K562 (cell line): ENCODE measurements around the gene ZNF177. TPM values are rescaled to one million over a fixed set of nuclear protein-coding genes. Genes with fewer than 3 reads are reported as not detected.

Experiments used
- polyA plus RNA-seq, 8 experiments: library from polyadenylated mRNA; depleted of rRNA in 4 of 8; stranded (reverse) in 5 of 8; unstranded in 3 of 8; fragments of >200 nt; fragmentation: Nextera tagmentation in 2 of 8; fragmentation: Illumina TruSeq in 1 of 8; extraction: Ambion mirVana in 2 of 8; extraction: Trizol in 1 of 8; gene quantifications; 2 replicates each; pipeline versions ENCODE4 v1.2.1 to v1.2.3, GENCODE V29; 2011 to 2014; ENCODE audit warnings: inconsistent platforms in 1 of 8, missing spikeins in 1 of 8
- total RNA-seq, 7 experiments: library from RNA; depleted of rRNA in 6 of 7; stranded (reverse); fragments of >200 nt in 6 of 7; fragmentation: Illumina TruSeq in 2 of 7; extraction: Trizol in 2 of 7; gene quantifications; 2 replicates each; pipeline versions ENCODE4 v1.2.1 to v1.2.3, GENCODE V29; 2011 to 2021; ENCODE audit warnings: low replicate concordance in 1 of 7

Gene ZNF177
- total and polyA plus RNA-seq, 9 of the 15 experiments (the other 6 are each of a cell fraction or from before 2014, with no cell fraction given): 0.25 to 1.8 (median 1.1) TPM

Other genes starting within 250 kb of the ZNF177 start
Only the 7 nearest of the 12 such genes appear.
- gene OR7D4, start 143.4 kb upstream of the ZNF177 start, total RNA-seq (2014; rRNA removed): not detected in 2 replicates
- gene OR7D4, start 143.4 kb upstream of the ZNF177 start, total RNA-seq (2014; rRNA removed; fragmentation: Illumina TruSeq; extraction: Trizol): not detected in 2 replicates
- not detected in 2 replicates for gene OR7D4, start 143.4 kb upstream of the ZNF177 start, total RNA-seq (2015; rRNA removed; fragmentation: Illumina TruSeq; extraction: Trizol)
- not detected in 2 replicates for gene OR7D4, start 143.4 kb upstream of the ZNF177 start, total RNA-seq (2021)
- gene OR7D4, start 143.4 kb upstream of the ZNF177 start, polyA plus RNA-seq (2011; rRNA removed): not detected in 2 replicates
- gene OR7D4, start 143.4 kb upstream of the ZNF177 start, polyA plus RNA-seq (2014; fragmentation: Illumina TruSeq; extraction: Trizol): not detected in 2 replicates
- not detected for gene OR7D4, start 143.4 kb upstream of the ZNF177 start, polyA plus RNA-seq (2014; fragmentation: Nextera tagmentation; extraction: Ambion mirVana)
- not detected in 2 replicates for gene OR7D4, start 143.4 kb upstream of the ZNF177 start, polyA plus RNA-seq (2014; rRNA removed)
- gene OR7E24, start 112.1 kb upstream of the ZNF177 start, total RNA-seq (2014; rRNA removed): not detected in 2 replicates
- gene OR7E24, start 112.1 kb upstream of the ZNF177 start, total RNA-seq (2014; rRNA removed; fragmentation: Illumina TruSeq; extraction: Trizol): not detected in 2 replicates
- gene OR7E24, start 112.1 kb upstream of the ZNF177 start, total RNA-seq (2015; rRNA removed; fragmentation: Illumina TruSeq; extraction: Trizol): not detected in 2 replicates
- not detected in 2 replicates for gene OR7E24, start 112.1 kb upstream of the ZNF177 start, total RNA-seq (2021)
- gene OR7E24, start 112.1 kb upstream of the ZNF177 start, polyA plus RNA-seq (2011; rRNA removed): not detected in 2 replicates
- not detected in 2 replicates for gene OR7E24, start 112.1 kb upstream of the ZNF177 start, polyA plus RNA-seq (2014; fragmentation: Illumina TruSeq; extraction: Trizol)
- gene OR7E24, start 112.1 kb upstream of the ZNF177 start, polyA plus RNA-seq (2014; fragmentation: Nextera tagmentation; extraction: Ambion mirVana): not detected
- not detected in 2 replicates for gene OR7E24, start 112.1 kb upstream of the ZNF177 start, polyA plus RNA-seq (2014; rRNA removed)
- 2.8 and 3.8 TPM in 2 replicates for gene ZNF699, start 53.2 kb upstream of the ZNF177 start, total RNA-seq (2014; rRNA removed)
- gene ZNF699, start 53.2 kb upstream of the ZNF177 start, total RNA-seq (2014; rRNA removed; fragmentation: Illumina TruSeq; extraction: Trizol): 3.1 and 4.4 TPM in 2 replicates
- gene ZNF699, start 53.2 kb upstream of the ZNF177 start, total RNA-seq (2015; rRNA removed; fragmentation: Illumina TruSeq; extraction: Trizol): 1.8 and 3.1 TPM in 2 replicates
- 3.0 and 4.1 TPM in 2 replicates for gene ZNF699, start 53.2 kb upstream of the ZNF177 start, total RNA-seq (2021)
- 2.2 and 2.8 TPM in 2 replicates for gene ZNF699, start 53.2 kb upstream of the ZNF177 start, polyA plus RNA-seq (2011; rRNA removed)
- 1.9 and 2.1 TPM in 2 replicates for gene ZNF699, start 53.2 kb upstream of the ZNF177 start, polyA plus RNA-seq (2014; fragmentation: Illumina TruSeq; extraction: Trizol)
- under 1 TPM; 0.08 to 0.25 TPM for gene ZNF699, start 53.2 kb upstream of the ZNF177 start, polyA plus RNA-seq (2014; fragmentation: Nextera tagmentation; extraction: Ambion mirVana)
- 2.2 and 3.3 TPM in 2 replicates for gene ZNF699, start 53.2 kb upstream of the ZNF177 start, polyA plus RNA-seq (2014; rRNA removed)
- 4.0 and 4.3 TPM in 2 replicates for gene ZNF559, start 38.8 kb upstream of the ZNF177 start, total RNA-seq (2014; rRNA removed)
- 14.6 and 15.9 TPM in 2 replicates for gene ZNF559, start 38.8 kb upstream of the ZNF177 start, total RNA-seq (2014; rRNA removed; fragmentation: Illumina TruSeq; extraction: Trizol)
- gene ZNF559, start 38.8 kb upstream of the ZNF177 start, total RNA-seq (2015; rRNA removed; fragmentation: Illumina TruSeq; extraction: Trizol): 10.5 and 11.5 TPM in 2 replicates
- 7.4 and 11.7 TPM in 2 replicates for gene ZNF559, start 38.8 kb upstream of the ZNF177 start, total RNA-seq (2021)
- gene ZNF559, start 38.8 kb upstream of the ZNF177 start, polyA plus RNA-seq (2011; rRNA removed): 12.2 and 21.5 TPM in 2 replicates
- gene ZNF559, start 38.8 kb upstream of the ZNF177 start, polyA plus RNA-seq (2014; fragmentation: Illumina TruSeq; extraction: Trizol): 11.6 and 14.5 TPM in 2 replicates
- gene ZNF559, start 38.8 kb upstream of the ZNF177 start, polyA plus RNA-seq (2014; fragmentation: Nextera tagmentation; extraction: Ambion mirVana): 10 to 100 TPM; 11.0 to 19.0 TPM
- 9.4 and 11.5 TPM in 2 replicates for gene ZNF559, start 38.8 kb upstream of the ZNF177 start, polyA plus RNA-seq (2014; rRNA removed)
- 12.7 and 14.0 TPM in 2 replicates for gene ZNF266, start 72.6 kb downstream of the ZNF177 start, total RNA-seq (2014; rRNA removed)
- 23.0 and 27.1 TPM in 2 replicates for gene ZNF266, start 72.6 kb downstream of the ZNF177 start, total RNA-seq (2014; rRNA removed; fragmentation: Illumina TruSeq; extraction: Trizol)
- gene ZNF266, start 72.6 kb downstream of the ZNF177 start, total RNA-seq (2015; rRNA removed; fragmentation: Illumina TruSeq; extraction: Trizol): 19.2 and 19.3 TPM in 2 replicates
- gene ZNF266, start 72.6 kb downstream of the ZNF177 start, total RNA-seq (2021): 20.0 and 20.3 TPM in 2 replicates
- 40.9 and 41.8 TPM in 2 replicates for gene ZNF266, start 72.6 kb downstream of the ZNF177 start, polyA plus RNA-seq (2011; rRNA removed)
- gene ZNF266, start 72.6 kb downstream of the ZNF177 start, polyA plus RNA-seq (2014; fragmentation: Illumina TruSeq; extraction: Trizol): 19.8 and 21.0 TPM in 2 replicates
- gene ZNF266, start 72.6 kb downstream of the ZNF177 start, polyA plus RNA-seq (2014; fragmentation: Nextera tagmentation; extraction: Ambion mirVana): 1 to 10 TPM; 5.9 to 7.6 TPM
- gene ZNF266, start 72.6 kb downstream of the ZNF177 start, polyA plus RNA-seq (2014; rRNA removed): 16.2 and 21.6 TPM in 2 replicates
- not detected in 2 replicates for gene ZNF560, start 135.6 kb downstream of the ZNF177 start, total RNA-seq (2014; rRNA removed)
- 0.04 TPM in 1 of 2 replicates, not detected in the other for gene ZNF560, start 135.6 kb downstream of the ZNF177 start, total RNA-seq (2014; rRNA removed; fragmentation: Illumina TruSeq; extraction: Trizol)
- gene ZNF560, start 135.6 kb downstream of the ZNF177 start, total RNA-seq (2015; rRNA removed; fragmentation: Illumina TruSeq; extraction: Trizol): not detected in 2 replicates
- gene ZNF560, start 135.6 kb downstream of the ZNF177 start, total RNA-seq (2021): 0.09 TPM in 1 of 2 replicates, not detected in the other
- gene ZNF560, start 135.6 kb downstream of the ZNF177 start, polyA plus RNA-seq (2011; rRNA removed): not detected in 2 replicates
- 0.04 and 0.26 TPM in 2 replicates for gene ZNF560, start 135.6 kb downstream of the ZNF177 start, polyA plus RNA-seq (2014; fragmentation: Illumina TruSeq; extraction: Trizol)
- gene ZNF560, start 135.6 kb downstream of the ZNF177 start, polyA plus RNA-seq (2014; fragmentation: Nextera tagmentation; extraction: Ambion mirVana): under 1 TPM; 0.06 to 0.18 TPM
- gene ZNF560, start 135.6 kb downstream of the ZNF177 start, polyA plus RNA-seq (2014; rRNA removed): 0.03 and 0.04 TPM in 2 replicates
- 6.9 and 7.8 TPM in 2 replicates for gene ZNF426, start 175.6 kb downstream of the ZNF177 start, total RNA-seq (2014; rRNA removed)
- gene ZNF426, start 175.6 kb downstream of the ZNF177 start, total RNA-seq (2014; rRNA removed; fragmentation: Illumina TruSeq; extraction: Trizol): 14.3 and 16.6 TPM in 2 replicates
- gene ZNF426, start 175.6 kb downstream of the ZNF177 start, total RNA-seq (2015; rRNA removed; fragmentation: Illumina TruSeq; extraction: Trizol): 10.8 and 11.9 TPM in 2 replicates
- 10.9 and 11.3 TPM in 2 replicates for gene ZNF426, start 175.6 kb downstream of the ZNF177 start, total RNA-seq (2021)
- 8.8 and 9.5 TPM in 2 replicates for gene ZNF426, start 175.6 kb downstream of the ZNF177 start, polyA plus RNA-seq (2011; rRNA removed)
- gene ZNF426, start 175.6 kb downstream of the ZNF177 start, polyA plus RNA-seq (2014; fragmentation: Illumina TruSeq; extraction: Trizol): 6.6 TPM in 2 replicates
- 1 to 10 TPM; 3.2 to 4.8 TPM for gene ZNF426, start 175.6 kb downstream of the ZNF177 start, polyA plus RNA-seq (2014; fragmentation: Nextera tagmentation; extraction: Ambion mirVana)
- 4.0 TPM in 2 replicates for gene ZNF426, start 175.6 kb downstream of the ZNF177 start, polyA plus RNA-seq (2014; rRNA removed)